Stomach (tissue), 4 donors: ENCODE results near the gene PLCD4.

Source experiments
- CTCF ChIP-seq, 7 experiments: fragments of 450-650 bp in 4 of 7; fragments of 200-600 bp in 3 of 7; sonication (generic) in 3 of 7; IDR thresholded peaks; one replicate each; pipeline ENCODE4 v1.5.1; 2016 to 2019; ENCODE audit warnings: antibody characterized with exemption in 7 of 7, control low read depth in 2 of 7, mild to moderate bottlenecking in 1 of 7
- EP300 ChIP-seq: sonication (generic); formaldehyde crosslinking; IDR thresholded peaks from one replicate; pipeline ENCODE4 v1.6.1; 2017; ENCODE audit warnings: antibody characterized with exemption
- POLR2A ChIP-seq, 4 donors: fragments of 450-650 bp; IDR thresholded peaks; one replicate each; pipeline ENCODE4 v1.6.1; 2016; ENCODE audit warnings: antibody characterized with exemption in 4 of 4, control low read depth in 2 of 4, mild to moderate bottlenecking in 1 of 4, moderate library complexity in 1 of 4
- POLR2AphosphoS5 ChIP-seq, 3 donors: sonication (generic); formaldehyde crosslinking; IDR thresholded peaks; one replicate each; pipeline ENCODE4 v1.6.1; 2016; ENCODE audit warnings: antibody characterized with exemption in 3 of 3

GRCh38 chr2:218607436-218608115 lies at the start of gene PLCD4:
- TF ChIP-seq CTCF (IDR thresholded peaks at IDR 0.05) (no peak), POLR2AphosphoS5 (IDR thresholded peaks at IDR 0.05) (peak in 1 of 3 donors; percentile 4), POLR2A (IDR thresholded peaks at IDR 0.05) (no peak), EP300 (no peak)
